ENCODE results near the gene NPPB. TPM values are rescaled to one million over a fixed set of nuclear protein-coding genes. Genes with fewer than 3 reads are reported as not detected.

Gene NPPB
- polyA plus RNA-seq, 1 donor from 2014 or later: not detected

DNA sequence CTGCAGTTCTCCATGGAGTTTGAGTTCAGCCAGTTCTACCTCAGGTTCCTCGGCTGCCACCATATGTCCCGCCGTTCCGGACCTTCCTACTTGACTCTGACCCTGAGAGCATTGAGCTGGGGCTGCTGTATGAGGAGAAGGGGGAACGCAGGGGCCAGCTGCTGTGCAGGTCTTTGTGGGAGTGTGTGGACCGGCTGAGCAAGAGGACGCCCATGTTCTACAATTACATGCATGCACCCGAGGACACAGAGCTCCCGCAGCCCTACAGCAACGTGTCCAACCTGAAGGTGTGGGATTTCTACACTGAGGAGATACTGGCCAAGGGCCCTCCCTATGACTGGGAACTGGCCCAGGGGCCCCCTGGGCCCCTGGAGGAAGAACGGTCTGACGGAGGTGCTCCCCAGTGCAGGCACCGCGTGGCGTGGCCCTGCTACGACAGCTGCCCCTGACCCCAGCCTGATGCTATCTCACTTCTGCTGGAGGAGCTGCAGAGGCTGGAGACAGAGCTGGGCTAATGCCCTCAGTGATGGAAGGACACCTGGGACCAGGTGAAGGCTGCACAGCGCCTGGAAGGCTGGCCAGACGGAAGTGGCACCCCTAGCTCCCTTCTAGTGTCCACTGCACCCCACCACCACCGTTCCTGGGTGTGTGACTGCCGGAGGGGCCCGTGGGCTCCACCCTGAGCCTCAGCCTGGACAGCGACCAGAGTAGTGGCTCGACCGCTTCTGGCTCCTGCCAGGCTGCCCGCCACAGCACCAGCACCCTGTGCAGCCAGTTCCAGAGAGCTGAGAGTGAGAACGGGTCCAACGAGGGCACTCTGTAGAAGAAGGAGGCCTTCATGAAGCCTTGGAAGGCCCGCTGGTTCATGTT lies 20.8 kb upstream of the NPPB start:
- no peak overlapping the region for H2AFZ ChIP-seq (ENCODE audit: low read depth, low read length)
- no peak overlapping the region for H3K9ac ChIP-seq (ENCODE audit: low read length)

DNA sequence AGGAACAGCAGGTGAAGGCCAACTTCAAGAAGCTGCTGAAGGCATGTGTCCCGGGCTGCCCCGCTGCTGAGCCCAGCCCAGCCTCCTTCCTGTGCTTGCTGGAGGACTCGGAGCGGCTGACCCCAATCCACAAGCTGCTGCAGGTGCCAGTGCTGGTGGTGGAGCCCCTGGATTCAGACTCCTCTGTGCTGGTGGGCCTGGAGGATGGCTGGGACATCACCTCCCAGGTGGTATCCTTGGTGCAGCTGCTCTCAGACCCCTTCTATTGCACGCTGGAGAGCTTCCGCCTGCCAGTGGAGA lies 20.1 kb upstream of the NPPB start:
- no peaks in the 10 kb centered on the region for H3K9me3 ChIP-seq (ENCODE audit: low read length)
- no peak overlapping the region for H2AFZ ChIP-seq (ENCODE audit: low read depth, low read length)
- no peaks in the 10 kb centered on the region for H3K79me2 ChIP-seq (replicated peaks; ENCODE audit: insufficient read depth, low read length)
- no peak overlapping the region for H3K4me3 ChIP-seq (ENCODE audit: low read length)
- no peak overlapping the region for H3K4me2 ChIP-seq (ENCODE audit: low read length)
- H3F3A ChIP-seq (ENCODE audit: insufficient read depth, low read length, poor library complexity, severe bottlenecking): no peaks in the 10 kb centered on the region
- no peaks in the 10 kb centered on the region for H4K20me1 ChIP-seq (ENCODE audit: insufficient read depth)
- H3K27ac ChIP-seq (ENCODE audit: low read length): no peak overlapping the region
- no peaks in the 10 kb centered on the region for H3K9me2 ChIP-seq (ENCODE audit: insufficient read depth, low read length)
- H3K27me3 ChIP-seq (ENCODE audit: insufficient read depth, low read depth, low read length): no peaks in the 10 kb centered on the region
- H3K9ac ChIP-seq (ENCODE audit: low read length): no peak overlapping the region
- no peaks in the 10 kb centered on the region for H3K36me3 ChIP-seq (ENCODE audit: insufficient read depth, low read length)
- no peak for TF ChIP-seq SMC3 (conservative IDR thresholded peaks at IDR 0.05; ENCODE audit: poor library complexity)
- no peak for TF ChIP-seq MXI1 (conservative IDR thresholded peaks at IDR 0.05; ENCODE audit: poor library complexity, severe bottlenecking)
- no peak for TF ChIP-seq POLR2AphosphoS5 (IDR thresholded peaks at IDR 0.05)
- no peak for TF ChIP-seq CTCF (IDR thresholded peaks at IDR 0.05; ENCODE audit: poor library complexity, severe bottlenecking)
- no peak for TF ChIP-seq RAD21 (conservative IDR thresholded peaks at IDR 0.05)
- TF ChIP-seq EZH2 (IDR thresholded peaks at IDR 0.05; ENCODE audit: borderline replicate concordance, insufficient read depth, low read length, poor library complexity, severe bottlenecking): no peak
- TF ChIP-seq TAF1 (IDR thresholded peaks at IDR 0.05; ENCODE audit: low read depth): no peak
- TF ChIP-seq EP300 (conservative IDR thresholded peaks at IDR 0.05; ENCODE audit: poor library complexity, severe bottlenecking): no peak

More for the DNA sequence above, 20.8 kb upstream of the NPPB start:
- no peaks in the 10 kb centered on the region for H3K9me3 ChIP-seq (ENCODE audit: low read length)
- H3K9me2 ChIP-seq (ENCODE audit: insufficient read depth, low read length): no peaks in the 10 kb centered on the region
- no peak overlapping the region for H3K4me2 ChIP-seq (ENCODE audit: low read length)
- no peaks in the 10 kb centered on the region for H3K27me3 ChIP-seq (ENCODE audit: insufficient read depth, low read depth, low read length)
- H3K36me3 ChIP-seq (ENCODE audit: insufficient read depth, low read length): no peaks in the 10 kb centered on the region
- TF ChIP-seq CTCF (IDR thresholded peaks at IDR 0.05; ENCODE audit: poor library complexity, severe bottlenecking) (no peak), RAD21 (conservative IDR thresholded peaks at IDR 0.05) (no peak), MXI1 (conservative IDR thresholded peaks at IDR 0.05; ENCODE audit: poor library complexity, severe bottlenecking) (no peak), SMC3 (conservative IDR thresholded peaks at IDR 0.05; ENCODE audit: poor library complexity) (no peak), EP300 (conservative IDR thresholded peaks at IDR 0.05; ENCODE audit: poor library complexity, severe bottlenecking) (no peak), TAF1 (IDR thresholded peaks at IDR 0.05; ENCODE audit: low read depth) (no peak), EZH2 (IDR thresholded peaks at IDR 0.05; ENCODE audit: borderline replicate concordance, insufficient read depth, low read length, poor library complexity, severe bottlenecking) (no peak), POLR2AphosphoS5 (IDR thresholded peaks at IDR 0.05) (no peak)
- TF ChIP-seq, protein P1, sequence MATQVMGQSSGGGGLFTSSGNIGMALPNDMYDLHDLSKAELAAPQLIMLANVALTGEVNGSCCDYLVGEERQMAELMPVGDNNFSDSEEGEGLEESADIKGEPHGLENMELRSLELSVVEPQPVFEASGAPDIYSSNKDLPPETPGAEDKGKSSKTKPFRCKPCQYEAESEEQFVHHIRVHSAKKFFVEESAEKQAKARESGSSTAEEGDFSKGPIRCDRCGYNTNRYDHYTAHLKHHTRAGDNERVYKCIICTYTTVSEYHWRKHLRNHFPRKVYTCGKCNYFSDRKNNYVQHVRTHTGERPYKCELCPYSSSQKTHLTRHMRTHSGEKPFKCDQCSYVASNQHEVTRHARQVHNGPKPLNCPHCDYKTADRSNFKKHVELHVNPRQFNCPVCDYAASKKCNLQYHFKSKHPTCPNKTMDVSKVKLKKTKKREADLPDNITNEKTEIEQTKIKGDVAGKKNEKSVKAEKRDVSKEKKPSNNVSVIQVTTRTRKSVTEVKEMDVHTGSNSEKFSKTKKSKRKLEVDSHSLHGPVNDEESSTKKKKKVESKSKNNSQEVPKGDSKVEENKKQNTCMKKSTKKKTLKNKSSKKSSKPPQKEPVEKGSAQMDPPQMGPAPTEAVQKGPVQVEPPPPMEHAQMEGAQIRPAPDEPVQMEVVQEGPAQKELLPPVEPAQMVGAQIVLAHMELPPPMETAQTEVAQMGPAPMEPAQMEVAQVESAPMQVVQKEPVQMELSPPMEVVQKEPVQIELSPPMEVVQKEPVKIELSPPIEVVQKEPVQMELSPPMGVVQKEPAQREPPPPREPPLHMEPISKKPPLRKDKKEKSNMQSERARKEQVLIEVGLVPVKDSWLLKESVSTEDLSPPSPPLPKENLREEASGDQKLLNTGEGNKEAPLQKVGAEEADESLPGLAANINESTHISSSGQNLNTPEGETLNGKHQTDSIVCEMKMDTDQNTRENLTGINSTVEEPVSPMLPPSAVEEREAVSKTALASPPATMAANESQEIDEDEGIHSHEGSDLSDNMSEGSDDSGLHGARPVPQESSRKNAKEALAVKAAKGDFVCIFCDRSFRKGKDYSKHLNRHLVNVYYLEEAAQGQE (IDR thresholded peaks at IDR 0.05; ENCODE audit: borderline replicate concordance): no peak
- H3K27ac ChIP-seq (ENCODE audit: low read length): no peak overlapping the region
- no peaks in the 10 kb centered on the region for H3K79me2 ChIP-seq (replicated peaks; ENCODE audit: insufficient read depth, low read length)
- H3F3A ChIP-seq (ENCODE audit: insufficient read depth, low read length, poor library complexity, severe bottlenecking): no peaks in the 10 kb centered on the region
- no peak overlapping the region for H3K4me3 ChIP-seq (ENCODE audit: low read length)
- no peaks in the 10 kb centered on the region for H4K20me1 ChIP-seq (ENCODE audit: insufficient read depth)

Data from neural cell (in vitro differentiated cells).